Astrocyte of the hippocampus (primary cell): ENCODE data around the gene HEBP2.
A peak's percentile ranks its signal among the peaks of the same experiment; 100 is the strongest.

Experiments used
- DNase-seq: peaks from one replicate; pipeline ENCODE4 v3.0.0; 2011; ENCODE audit warnings: low read depth, low spot score

The HEBP2 gene

DNA sequence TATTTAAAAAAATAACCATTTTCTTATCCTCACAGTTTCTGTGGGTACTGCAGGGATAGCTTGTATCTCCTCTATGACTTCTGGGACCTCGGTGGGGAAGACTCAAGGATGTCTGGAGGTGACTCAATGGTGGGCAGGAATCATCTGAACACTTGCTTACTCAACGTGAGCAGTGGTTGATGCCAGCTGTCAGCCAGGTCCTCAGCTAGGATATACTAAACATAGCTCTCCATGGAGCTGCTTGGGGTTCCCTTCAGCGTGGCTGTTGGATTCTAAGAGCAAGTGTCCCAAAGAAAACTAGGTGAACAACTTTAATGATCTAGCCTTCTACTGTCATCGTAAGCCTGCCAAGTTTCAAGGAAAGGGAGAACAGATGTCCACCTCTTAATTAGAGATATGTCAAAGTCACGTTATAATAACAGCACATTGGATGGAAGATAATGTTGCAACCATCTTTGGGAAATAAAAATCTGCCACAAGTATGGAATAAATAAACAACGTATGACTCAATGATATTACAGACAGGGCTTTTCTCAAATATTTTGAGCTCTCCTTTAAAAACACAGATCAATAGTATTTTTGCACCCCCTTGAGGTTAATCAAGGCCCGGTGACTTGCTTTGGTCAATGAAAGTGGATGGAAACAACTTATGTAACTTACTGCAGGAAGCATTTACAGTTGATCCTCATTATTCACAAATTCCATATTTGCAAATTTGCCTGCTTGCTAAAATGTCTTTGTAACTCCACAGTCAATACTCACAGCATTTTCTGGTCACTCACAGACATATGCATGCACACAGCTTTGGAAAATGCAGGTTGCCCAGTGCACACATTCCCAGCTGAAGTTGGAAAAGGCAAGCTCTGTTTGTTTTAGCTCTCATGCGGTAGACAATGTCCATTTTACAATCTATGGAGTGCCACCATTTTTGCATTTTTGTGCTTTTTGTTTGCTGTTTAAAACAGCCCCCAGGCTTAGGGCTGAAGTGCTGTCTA lies 6.6 kb upstream of the HEBP2 start:
- DNase-seq: no peak

DNA sequence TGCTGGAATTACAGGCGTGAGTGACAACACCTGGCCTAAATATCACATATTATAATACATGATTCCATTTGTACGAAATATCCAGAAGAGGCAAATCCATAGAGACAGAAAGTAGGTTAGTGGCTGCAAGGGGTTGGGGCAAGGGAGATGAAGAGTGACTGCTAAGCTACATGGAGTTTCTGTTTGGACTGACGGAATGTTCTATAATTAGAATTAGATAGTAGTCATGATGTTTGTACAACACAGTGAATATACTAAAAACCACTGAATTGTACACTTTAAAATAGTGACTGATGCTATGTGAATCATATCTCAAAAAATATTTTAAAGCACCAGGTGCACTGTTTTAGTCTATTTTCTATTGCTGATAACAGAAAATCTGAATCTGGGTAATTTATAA lies 3.7 kb upstream of the HEBP2 start:
- no peak for DNase-seq

GRCh38 chr6:138401960-138402837 lies 1.8 kb upstream of the HEBP2 start:
- DNase-seq: no peak

GRCh38 chr6:138402838-138403187 lies 1.2 kb upstream of the HEBP2 start:
- DNase-seq: no peak

DNA sequence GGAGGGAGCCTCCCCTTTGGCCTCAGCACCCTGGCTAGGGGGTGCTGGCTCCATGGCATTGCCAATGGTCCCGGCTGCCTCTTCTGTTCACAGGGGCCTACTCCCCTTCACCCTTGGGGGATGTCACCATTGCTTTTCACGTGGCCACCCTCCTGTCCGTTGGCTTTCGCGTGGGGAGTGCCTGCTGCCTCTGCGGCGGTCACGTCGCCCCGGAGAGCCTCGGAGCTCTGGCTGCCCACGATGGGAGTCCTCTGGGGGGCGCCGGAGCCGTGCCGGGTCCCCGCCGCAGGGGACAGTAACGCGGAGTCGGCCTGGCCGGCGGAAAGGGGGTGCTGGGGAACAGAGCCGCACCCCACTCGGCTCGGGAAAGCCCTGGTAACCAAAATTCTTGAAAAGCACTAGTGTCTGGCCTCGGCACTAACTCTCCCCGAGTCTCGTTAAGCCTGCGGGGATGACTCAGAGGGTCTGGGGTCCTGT lies 661 bp upstream of the HEBP2 start:
- DNase-seq: peak; percentile 72

DNA sequence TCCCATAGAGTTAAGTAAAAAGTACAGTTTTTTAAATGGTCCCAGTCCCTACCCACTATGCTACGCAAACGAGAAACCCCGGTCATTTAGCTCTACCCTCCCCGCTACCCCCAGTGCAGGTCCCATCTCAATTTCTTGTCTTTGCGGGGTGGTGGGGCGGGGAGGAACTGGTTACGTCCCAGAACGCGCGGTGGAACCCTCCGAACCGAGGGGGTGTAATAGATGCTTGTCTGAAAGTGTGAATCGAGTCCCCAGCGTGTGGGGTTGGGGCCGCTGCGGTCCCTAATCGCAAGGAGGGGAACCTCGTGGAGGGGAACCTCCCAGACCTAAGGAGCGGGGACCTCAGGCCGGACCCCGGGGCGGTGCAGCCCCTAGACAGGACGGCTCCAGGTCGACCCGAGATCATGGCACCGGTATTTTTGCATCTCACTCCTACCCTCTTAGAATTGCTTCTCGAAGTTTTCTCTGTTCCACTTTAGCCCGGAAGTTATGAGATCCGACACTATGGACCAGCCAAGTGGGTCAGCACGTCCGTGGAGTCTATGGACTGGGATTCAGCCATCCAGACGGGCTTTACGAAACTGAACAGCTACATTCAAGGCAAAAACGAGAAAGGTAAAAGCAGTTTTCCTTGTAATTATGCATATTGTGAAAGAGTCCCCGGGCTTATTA lies 779 bp downstream of the HEBP2 start:
- DNase-seq: no peak

GRCh38 chr6:138405816-138406413 lies 1.9 kb downstream of the HEBP2 start:
- no peak for DNase-seq

DNA sequence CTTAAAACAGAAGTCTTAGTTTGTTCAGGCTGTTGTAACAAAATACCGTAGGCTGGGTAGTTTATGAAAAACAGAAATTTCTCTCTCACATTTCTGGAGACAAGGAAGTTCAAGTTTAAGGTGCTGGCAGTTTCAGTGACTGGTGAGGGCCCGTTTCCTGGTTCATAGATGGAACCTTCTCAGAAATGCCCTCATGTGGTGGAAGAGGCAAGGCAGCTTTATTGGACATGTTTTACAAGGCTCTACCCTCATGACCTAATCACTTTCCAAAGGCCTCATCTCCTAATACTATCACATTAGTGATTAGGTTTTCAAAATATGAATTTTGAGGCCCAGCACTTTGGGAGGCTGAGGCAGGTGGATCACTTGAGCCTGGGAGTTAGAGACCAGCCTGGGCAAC lies 2.4 kb downstream of the HEBP2 start:
- DNase-seq: no peak

GRCh38 chr6:138410048-138410735 lies 6.2 kb downstream of the HEBP2 start:
- DNase-seq: no peak

GRCh38 chr6:138410972-138411880 lies 7.2 kb downstream of the HEBP2 start:
- DNase-seq: peak; percentile 23

DNA sequence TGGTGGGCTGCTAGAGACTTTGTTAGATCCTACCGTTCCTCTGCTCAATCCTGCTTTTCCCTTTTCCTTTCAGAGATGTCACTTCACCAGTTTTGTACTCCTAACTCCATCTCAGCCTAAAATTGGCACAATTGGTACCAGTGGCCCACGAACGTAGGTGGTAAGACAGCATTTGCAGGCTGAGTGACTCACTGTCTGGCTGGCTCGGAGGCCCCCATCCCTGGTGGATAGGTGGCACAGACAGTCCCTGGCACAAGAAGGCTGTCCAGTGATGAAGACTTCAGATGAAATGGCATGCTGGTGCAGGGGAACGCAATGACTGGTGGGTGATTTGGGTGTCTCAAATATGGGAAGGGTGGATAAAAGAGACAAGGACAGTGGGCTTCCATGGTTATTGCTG lies 11.1 kb downstream of the HEBP2 start:
- DNase-seq: no peak

GRCh38 chr6:138416206-138416605 lies 12.2 kb downstream of the HEBP2 start:
- no peak for DNase-seq

GRCh38 chr6:138417493-138418117 lies 13.6 kb downstream of the HEBP2 start:
- DNase-seq: no peak

DNA sequence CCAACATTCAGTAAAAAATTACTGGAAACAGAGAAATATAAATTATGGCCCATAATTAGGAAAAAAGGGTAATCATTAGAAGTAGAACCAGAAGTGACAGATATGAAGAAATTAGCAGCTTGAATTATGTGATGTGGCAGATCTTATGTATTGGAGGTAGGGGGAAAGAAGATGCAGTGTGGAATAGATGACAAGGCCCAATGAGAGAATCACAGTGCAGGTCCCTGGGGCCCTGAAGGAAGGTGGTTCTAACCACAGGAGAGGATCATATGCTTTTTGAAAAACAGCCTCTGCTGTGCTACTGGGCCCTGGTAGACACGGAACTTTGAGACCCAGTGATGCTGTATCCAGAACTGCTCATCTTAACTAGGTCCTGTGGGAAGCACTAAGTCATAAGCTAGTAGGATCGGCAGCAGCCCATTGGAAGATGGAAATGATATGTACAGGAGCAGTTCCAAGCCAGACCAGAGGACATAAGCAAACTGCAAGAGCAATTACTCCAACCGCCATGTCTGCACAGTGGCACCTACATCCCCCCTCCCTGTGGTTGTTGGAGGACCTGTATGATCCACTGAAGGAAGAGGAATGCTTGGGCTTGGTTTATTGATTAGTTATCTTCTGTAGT lies 14.2 kb downstream of the HEBP2 start:
- DNase-seq: no peak

- DNase-seq: no peak
These were observed 15.7 kb downstream of the HEBP2 start for GRCh38 chr6:138419766-138420165.

- no peak for DNase-seq
These were observed 16.3 kb downstream of the HEBP2 start for GRCh38 chr6:138420356-138420755.

GRCh38 chr6:138421089-138421488 lies 17.1 kb downstream of the HEBP2 start:
- DNase-seq: no peak

DNA sequence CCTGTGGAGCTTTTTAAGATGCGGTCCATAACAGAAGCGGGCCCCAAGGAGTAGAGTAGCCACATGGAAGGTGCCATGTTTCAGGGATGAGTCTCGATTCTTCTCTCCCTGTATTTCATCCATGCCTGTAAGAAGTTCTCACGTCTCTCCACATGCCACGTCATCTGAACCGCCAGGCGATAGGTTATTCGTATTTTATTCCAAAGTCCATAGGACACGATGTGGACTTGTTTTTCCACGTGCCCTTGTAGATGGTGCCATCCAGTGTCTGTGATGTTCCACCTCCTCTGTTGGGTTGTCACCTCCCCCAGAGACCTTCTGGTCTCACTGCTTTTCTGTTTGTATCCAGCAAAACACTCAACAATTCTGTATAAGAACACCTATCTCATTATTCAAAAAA lies 17.6 kb downstream of the HEBP2 start:
- no peak for DNase-seq

DNA sequence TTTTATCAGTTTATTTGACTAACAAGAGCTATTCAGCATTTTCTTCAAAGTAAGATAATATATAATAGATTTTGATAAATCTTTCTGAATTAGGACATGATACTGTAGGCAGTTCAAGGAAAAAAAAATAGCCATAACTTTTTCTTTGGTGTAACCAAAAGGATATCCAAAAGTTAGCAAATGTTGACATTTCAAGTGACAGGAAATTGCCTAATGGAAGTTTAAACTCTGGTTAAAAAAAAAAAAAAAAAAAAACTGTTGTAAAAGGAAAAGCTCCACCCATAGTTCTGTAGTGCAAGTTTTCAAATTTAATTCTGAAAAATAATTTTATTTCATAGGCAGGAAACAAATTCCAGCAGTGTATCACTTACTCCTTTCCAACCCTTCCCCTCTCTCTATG lies 18.8 kb downstream of the HEBP2 start:
- DNase-seq: no peak
